Activated CD4-positive, alpha-beta T cell treated with anti-CD3 and anti-CD28 coated beads, Interleukin-2, amount 50 U/mL, for 16 hours (primary cell): ENCODE measurements around the gene KIF16B.
"Not testable (repeated sequence)": the region's sequence is repeated elsewhere in the genome, so short reads cannot be mapped to it uniquely, and the experiment has no call there.

Experiments
- DNase-seq: peaks from one replicate; pipeline ENCODE4 v3.0.0-alpha.2; 2020

KIF16B gene

GRCh38 chr20:16552015-16552414, 21.2 kb downstream of the KIF16B start:
- DNase-seq, result no peak

DNA sequence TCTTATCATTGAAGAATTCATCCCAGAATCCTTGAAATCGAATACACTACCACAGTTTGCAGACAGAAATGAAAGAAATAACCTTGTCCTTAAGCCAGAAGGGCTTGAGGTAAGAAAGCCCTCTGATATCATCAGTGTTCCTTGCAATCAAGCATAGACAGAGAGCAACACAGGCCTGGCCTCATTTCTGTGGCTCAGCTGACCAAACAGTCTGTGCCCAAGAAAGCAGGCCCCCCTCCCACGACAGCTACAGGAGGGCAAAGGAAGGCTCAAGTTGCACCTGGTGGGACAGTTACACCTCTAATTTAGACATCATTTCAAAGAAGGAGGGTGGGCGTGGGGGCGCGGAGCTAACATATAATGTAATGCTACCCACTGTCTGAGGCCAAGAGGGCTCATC, 21.6 kb downstream of the KIF16B start:
- no peak for DNase-seq

- no peak for DNase-seq
Observed at GRCh38 chr20:16548068-16548672, 25.1 kb downstream of the KIF16B start.

GRCh38 chr20:16544949-16545348, 28.3 kb downstream of the KIF16B start:
- DNase-seq, result no peak

- no peak for DNase-seq
Observed at GRCh38 chr20:16542477-16542876, 30.8 kb downstream of the KIF16B start.

DNA sequence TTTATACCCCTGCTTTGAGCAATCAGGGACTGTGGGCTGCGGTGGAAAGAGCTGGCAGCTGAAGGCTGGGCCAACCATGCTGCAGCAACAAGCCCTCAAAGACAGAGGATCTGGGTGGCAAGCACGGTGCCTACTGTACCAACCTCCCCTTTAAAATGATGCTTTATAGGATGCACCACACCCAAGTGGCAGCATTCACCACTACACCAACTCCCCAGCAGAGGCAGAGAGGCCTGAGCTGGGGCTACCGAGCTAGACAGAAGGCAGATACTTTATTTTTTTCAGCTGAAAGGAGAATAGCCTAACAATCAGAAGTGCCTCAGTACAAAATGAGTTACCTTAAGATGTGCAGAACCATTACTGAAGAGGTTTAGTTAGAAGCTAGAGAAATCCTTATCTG, 31.4 kb downstream of the KIF16B start:
- no peak for DNase-seq

DNA sequence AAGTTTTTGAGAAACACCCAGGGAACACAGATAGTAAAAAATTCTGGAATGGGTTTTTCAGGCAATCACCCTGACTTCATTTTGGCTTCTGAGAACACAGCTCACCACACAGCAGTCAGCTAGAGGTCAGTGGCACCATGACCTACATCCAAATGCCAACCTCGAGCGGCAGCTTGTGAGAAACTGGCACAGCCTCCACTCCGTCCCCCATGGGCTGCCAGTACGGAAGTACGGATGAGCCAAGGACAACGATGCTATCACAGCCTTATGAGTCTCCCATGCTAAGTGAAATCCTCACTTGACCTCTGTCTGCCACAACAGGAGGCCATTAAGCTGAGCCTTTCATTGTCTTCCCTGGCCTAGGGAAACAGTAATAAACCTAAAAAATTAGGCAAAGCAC, 32.0 kb downstream of the KIF16B start:
- DNase-seq, result no peak

- DNase-seq, result no peak
Observed at GRCh38 chr20:16539280-16540021, 33.8 kb downstream of the KIF16B start.

DNA sequence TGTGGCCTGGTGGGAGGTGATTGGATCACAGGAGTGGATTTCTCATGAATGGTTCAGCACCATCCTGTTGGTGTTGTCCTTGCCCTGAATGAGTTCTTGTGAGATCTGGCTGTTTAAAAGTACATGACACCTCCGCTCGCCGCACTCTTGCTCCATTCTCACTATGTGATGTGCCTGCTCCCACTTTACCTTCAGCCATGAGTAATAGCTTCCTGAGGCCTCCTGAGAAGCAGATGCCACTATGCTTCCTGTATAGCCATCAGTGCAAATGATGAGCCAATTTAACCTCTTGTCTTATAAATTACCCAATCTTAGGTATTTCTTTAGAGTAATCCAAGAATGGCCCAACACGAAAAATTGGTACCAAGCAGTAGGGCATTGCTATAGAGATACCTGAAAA, 34.5 kb downstream of the KIF16B start:
- no peak for DNase-seq

DNA sequence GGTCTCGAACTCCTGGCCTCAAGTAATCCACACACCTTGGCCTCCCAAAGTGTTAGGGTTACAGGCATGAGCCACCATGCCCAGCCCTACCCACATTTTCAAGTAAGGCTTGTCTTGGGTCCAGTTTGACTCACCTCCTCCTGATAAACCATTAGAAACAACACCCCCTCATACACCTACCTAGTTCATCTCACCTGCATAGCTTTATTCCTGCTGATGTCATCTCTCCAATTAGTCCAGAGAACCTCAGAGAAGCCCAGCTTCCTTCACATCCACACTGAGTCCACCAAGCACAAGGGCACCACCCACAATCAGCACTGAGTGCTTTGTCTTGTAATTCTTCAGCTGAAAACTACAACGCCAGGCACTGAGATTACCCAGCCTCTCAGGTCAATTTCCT, 35.3 kb downstream of the KIF16B start:
- DNase-seq, result no peak

- no peak for DNase-seq
Observed at GRCh38 chr20:16537025-16537665, 36.1 kb downstream of the KIF16B start.

- DNase-seq, result no peak
Observed at GRCh38 chr20:16535277-16535676, 38.0 kb downstream of the KIF16B start.

- no peak for DNase-seq
Observed at GRCh38 chr20:16533502-16533901, 39.7 kb downstream of the KIF16B start.

- no peak for DNase-seq
Observed at GRCh38 chr20:16531485-16531884, 41.8 kb downstream of the KIF16B start.

DNA sequence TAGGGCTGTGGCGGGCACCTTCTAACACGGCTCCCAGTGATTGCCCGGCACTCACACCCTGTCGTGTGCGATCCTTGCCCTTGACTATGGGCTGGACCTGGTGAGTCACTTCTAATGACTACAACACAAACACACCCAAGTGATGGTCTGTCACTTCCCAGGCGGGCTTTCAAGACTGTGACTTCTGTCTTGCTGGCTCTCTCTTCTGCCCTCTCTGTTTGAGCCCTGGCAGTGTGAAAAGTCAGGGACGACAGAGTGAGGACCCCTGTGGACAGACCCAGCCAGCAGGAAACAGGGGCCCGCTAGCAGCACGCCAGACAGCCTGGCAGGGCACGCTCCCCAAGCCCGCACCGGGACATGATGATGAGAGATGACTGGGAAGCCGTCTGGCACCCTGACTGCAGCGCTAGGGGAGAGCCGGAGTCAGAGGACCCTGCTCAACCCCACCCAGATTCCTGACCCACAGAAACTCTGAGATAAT, 43.0 kb downstream of the KIF16B start:
- DNase-seq, result no peak

DNA sequence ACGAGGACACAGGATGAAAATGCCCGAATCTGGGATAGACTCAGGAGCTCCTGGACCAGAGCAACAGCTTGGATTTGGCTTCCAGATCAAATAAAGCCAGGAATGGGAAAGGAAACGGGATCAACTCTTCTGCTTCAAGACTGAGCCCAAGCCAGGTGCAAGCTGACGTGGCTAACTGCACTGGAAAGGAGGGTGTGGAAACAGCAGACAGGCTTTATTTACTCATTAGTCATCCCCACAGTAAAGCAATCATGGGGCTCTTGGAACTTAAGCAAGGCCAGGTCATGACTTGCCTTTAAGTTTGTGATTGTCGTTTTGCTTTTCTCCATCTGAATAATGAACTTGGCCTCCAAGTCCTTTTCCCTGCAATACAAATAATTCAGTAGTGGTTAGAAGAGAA, 45.2 kb downstream of the KIF16B start:
- no peak for DNase-seq

DNA sequence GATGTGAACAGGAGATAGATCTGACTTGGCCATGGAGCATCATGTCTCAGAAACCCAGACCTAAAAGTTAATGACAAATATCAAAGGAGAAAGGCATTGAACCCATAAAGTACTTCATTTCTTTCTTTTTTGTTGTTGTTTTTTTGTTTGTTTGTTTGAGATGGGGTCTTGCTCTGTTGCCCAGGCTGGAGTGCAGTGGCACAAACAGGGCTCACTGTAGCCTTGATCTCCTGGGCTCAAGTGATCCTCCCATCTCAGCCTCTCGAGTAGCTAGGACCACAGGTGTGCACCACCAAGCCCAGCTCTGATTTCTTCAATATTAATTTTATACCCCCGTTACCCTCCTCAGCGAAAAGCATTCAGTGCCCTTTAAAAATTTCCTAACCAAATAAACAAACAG, 45.8 kb downstream of the KIF16B start:
- no peak for DNase-seq

DNA sequence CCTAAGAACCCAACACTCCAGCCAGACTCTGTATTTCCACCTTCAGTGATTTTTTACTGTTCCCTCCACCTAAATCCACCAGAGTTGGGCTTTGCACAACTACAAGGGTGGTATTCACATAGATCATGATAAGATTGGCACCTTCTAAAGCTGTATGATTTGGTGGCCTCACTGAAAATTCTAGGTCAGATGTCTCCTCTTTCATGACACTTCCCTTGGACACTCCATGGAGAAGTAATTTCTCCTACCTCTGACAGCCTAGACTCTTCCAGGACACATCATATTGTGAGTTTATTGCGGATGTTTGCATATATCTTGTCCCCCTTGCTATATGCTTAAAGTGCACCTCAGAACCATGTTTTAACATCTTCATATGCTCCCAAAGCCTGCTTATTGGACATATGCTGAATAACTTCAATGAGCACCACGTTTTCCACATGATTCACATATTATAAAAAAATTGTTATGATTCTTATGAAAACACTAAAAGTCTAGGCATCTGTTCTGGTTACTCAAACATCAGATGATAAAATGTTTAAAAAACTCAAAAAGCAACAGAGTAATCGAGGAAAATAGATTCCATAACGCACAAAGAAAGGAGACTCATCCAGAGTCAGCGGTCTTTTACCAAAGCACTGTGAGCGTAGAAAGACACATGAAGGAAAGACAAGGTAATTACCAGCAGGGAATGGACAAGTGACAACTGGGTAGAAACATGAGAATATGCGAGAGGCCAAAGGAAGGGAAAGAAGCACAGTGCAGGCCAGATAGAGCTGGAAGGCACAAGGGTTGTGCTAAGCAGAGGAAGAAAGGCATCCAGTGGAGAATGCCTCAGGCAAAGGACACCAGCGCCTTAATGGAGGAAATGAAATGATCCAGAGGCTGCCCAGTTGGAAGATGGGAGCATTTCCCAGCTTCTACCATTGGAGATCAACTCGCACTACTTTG, 46.5 kb downstream of the KIF16B start:
- no peak for DNase-seq

GRCh38 chr20:16522651-16523050, 50.6 kb downstream of the KIF16B start:
- DNase-seq, result not testable (repeated sequence)

GRCh38 chr20:16520154-16520553, 53.1 kb downstream of the KIF16B start:
- DNase-seq, result no peak

- not testable (repeated sequence) for DNase-seq
Observed at GRCh38 chr20:16519673-16520072, 53.6 kb downstream of the KIF16B start.

DNA sequence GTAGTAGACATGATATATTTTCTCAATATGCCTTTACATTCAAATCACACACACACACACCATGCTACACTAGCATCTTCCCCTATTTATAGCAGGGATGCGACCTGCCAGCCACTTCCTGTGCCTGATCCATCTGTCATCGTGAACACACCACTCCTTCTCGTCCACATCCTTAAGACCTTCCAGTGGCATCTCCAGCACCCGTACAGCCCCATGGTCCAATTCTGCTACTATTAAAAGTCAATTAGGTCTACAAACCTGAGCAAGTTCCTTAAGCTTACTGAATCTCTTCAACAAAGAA, 54.5 kb downstream of the KIF16B start:
- DNase-seq, result no peak
